NCI-H510A treated with DMSO at 0.1 percent for 48 hours (cell line): Measurements from ENCODE around the gene PCSK4.
A peak's percentile ranks its signal among the peaks of the same experiment; 100 is the strongest.
"Not testable (repeated sequence)": the region's sequence is repeated elsewhere in the genome, so short reads cannot be mapped to it uniquely, and the experiment has no call there.

Experiments used
- DNase-seq: peaks from one replicate; lab custom pipeline; 2025; lab: John Stamatoyannopoulos, UW

PCSK4 gene

DNA sequence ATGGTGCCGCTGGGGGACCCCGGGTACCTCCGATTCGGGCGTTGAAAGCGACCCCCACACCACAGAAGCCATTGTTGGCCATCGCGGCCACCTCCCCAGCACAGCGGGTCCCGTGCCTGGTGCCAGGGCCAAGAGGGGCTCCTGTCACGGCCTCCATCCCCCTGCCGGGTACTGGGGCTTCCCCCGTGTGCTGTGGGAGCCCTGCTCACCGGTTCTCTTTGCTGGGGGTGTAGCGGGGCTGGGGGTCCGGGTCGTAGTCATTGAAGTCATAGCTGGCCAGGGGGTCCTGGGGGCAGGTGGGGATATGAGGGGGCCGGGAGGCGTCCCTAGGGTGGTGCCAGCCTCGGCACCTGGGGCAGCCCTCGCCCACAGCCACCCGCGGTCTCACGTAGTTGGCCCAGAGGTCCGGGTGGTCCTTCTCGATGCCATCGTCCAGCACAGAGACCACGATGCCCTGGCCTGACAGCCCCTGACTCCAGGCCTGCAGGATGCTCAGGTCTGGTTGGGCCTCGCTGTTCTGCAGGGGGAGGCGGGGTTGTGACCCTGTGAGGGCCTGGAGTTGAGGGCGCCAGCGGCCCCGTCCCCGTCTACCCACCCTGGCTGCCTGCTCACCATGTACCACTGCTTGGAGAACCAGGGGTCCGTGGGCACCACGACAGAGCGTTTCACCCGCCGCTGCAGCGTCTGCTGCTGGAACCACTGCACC lies 2.4 kb downstream of the PCSK4 start:
- DNase-seq, result no peak

DNA sequence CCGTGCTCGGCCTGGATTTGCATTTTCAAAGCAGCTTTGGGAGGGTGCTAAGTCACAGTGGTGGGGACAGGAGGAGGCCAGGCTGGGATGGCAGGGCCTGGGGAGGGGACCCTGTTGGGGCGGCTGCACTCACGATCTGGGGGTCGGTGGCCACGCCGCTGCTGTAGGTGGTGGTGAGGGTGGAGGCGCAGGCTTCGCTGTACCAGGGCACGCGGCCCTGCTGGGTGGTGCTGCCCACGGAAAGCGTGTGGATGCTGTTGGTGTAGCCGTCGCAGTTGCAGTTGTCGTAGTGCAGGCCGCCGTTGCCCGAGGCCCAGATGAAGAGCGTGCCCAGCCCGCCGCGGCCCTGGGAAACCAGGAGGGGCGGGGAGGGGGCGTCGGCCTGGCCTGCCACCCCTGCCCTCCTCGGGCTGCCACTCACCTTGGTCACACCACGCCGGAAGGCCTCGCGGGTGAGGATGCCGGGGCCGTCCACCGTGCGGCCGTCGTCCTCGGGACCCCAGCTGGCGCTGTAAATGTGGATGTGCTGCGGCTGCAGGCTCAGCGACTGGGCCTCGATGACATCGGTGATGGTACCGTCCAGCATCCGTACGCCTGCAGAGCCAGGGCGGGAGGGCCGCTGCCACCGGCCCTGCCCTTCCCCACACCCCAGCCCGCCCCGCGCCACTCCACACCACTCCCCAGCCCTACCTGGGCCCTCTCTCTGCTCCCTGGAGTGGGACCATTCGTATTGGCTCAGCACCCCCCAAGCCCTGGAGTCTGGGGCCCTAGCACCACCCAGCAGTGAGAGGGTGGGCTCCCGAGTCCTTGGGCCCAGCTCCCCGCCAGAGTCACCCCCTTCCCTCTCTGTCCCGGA lies 3.2 kb downstream of the PCSK4 start:
- no peak for DNase-seq

DNA sequence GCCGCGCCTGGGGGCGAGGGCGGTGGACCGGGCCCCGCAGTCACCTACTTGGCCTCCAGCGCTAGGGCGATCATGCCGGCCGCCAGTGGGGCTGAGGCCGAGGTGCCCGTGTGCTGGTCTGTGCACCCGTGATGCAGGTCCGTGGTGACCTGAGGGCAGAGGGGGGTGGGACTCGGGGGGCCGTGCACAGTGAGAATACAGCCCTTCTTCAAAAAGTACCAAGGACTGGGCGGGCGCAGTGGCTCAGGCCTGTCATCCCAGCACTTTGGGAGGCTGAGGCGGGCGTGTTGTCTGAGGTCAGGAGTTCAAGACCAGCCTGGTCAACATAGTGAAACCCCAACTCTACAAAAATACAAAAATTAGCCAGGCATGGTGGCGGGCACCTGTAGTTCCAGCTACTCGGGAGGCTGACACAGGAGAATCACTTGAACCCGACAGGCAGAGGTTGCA lies 6.1 kb downstream of the PCSK4 start:
- DNase-seq, result no peak

DNA sequence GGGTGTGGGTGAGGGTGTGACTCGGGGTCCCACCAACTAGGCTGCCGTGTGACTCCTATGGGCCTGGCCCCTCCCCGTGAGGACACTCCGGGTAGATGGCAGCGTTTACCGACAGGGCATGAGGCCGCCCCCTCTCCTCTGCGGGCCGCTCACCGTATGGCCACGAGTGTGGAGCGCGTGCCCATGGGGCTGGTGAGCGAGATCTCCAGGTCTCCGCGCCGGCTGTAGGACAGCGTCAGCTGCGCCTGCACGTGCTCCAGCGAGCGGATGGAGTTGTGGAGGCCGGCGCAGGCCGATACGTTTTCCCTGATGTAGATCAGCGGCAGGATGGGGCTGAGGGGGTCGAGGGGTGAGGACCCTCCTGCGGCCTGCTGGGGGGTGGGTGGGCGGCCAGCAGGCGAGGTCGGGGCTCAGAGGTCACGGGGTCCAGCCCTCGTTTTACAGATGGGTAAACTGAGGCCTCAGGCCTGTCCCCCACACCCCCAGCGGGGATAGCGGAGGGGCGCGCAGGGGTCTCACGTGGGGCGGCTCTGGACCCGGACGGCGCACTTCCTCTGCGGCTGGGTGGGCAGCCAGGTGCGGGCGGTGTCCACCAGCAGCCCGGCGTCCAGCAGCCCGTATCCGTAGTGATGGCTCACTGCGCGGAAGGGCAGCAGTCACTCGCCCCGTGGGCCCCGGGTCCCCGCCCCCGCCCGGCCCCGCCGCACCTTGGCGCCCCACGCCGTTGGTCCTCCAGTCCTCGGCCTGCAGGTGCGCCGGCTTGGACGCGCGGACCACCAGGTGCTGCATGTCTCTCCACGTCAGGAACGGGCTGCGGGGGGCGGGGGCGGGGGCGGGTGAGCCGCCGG lies 6.8 kb downstream of the PCSK4 start:
- no peak for DNase-seq

DNA sequence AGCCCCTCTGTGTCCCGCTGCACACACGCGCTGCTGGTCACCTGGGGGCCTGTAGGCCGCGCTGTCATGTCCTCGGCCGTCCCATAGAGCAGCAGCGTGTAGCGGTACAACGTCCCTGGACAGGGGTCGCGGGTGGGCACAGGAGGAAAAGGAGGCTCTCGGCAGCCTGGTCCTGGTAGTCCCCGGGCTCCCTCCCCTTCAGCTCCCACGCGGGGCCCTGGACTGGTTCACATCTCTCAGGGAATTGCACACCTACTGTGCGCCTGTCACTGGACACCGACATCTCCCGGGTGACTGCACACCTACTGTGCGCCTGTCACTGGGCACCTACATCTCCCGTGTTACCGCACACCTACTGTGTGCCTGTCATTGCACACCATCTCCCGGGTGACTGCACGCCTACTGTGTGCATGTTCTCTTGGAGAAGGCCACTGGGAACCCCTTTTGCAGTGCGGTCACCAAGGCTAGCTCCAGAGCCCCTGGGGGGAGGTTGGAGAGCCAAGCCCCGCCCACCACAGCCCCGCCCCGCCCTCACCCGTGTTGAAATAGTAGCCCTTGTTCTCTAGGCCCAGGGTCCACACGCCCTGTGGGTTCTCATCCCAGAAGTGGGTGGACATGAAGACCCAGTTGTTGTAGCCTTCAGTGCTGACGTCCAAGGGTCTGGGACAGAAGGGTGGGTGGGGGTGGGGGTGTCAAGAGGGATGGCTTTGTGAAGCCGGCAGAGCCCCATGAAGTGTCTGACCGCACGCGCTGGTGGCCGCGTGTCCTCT lies 7.6 kb downstream of the PCSK4 start:
- no peak for DNase-seq

DNA sequence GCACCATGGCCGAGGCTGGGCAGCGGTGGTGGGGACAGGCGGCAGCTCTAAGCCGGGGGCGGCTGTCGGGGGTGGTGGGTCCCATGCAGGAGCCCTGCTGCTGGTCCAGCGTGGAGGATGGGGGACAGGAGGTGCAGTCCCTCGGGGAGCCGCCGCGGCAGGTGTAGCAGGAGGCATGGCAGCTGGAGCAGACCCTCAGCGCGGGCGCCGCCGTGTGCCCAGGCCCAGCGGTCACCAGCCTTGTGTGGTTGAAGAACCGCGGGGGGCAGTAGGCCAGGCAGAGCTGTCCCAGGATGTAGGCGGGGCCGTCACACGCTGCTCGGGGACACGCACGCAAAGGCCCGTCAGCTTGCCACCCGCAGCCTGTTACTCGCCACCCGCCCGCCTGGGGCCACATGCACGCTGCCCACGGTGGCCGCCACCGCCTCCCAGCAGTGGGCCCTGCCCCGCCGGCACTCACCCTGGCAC lies 8.2 kb downstream of the PCSK4 start:
- DNase-seq, result no peak

DNA sequence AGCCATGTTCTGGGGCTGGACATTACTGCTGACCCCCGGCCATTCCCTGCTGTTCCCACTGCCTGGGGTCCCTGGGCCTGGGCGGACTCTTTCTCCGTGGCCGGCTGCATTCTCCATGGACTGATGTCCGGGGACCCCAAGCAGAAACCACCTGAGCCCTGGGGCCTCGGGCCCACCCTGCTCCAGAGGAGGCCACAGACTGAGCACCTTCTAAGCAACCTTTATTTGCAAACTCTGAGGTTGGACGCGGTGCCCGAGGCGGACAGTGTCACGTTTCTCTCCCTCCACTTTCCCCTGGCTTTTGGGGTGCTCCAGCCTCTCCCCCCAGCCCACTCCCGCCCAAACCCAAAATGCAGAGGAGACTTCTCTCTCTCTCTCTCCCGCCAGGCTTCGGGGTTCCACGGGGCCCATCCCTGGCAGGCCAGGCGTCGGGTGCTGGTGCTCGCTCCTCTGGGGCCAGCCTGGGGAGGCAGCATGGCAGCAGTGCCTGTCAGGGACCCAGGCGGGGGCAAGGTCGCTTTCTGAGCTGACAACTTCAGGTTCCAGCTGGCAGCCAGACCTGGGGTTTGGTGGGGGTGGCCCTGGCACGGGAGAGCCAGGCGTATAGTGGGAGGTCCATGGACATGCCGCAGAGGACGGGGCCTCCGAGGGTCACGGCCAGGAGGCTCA lies 8.8 kb downstream of the PCSK4 start:
- no peak for DNase-seq

DNA sequence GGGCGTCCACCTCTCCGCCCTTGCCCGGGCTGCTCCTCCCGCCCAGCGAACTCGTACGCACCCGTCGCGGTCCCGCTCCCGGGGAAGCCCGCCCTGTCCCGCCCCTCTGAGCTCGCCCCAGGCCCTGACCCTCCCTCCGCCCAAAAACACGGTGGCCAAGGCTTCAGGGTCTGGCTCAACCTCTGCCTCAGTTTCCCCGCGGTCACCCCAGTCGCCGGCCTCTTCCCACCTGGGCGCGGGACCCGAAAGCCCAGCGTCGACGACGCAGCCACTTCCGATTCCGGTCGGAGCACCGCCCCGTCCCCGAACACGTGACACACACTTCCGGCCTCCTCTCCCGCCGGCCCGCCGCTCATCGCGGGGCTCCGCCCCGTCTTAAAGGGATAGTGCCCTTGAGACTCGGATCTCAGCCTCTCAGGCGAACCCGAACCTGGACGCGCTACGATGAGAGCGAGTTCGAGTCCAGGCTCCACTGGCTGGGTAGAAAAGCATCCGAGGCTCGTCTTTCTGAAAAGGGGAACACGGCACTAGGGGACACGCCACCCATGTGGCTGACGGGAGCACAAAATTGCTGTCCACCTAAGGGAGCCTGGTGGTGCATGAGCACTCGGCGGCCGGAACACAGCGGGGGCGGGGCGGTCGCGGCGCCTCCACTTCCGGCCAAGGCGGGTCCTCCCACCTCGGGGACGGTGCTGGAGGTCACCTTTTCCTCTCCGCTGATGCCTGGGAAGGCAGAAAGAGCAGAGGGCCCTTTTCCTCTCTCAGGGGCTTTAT lies 11.0 kb downstream of the PCSK4 start, which contains the start of gene C19orf25:
TSS of gene C19orf25 (minus strand) at position 282 of the 774 bp plus-strand sequence. CDS start 312 bp downstream, outside the sequence.
- peak; percentile 62 for DNase-seq

DNA sequence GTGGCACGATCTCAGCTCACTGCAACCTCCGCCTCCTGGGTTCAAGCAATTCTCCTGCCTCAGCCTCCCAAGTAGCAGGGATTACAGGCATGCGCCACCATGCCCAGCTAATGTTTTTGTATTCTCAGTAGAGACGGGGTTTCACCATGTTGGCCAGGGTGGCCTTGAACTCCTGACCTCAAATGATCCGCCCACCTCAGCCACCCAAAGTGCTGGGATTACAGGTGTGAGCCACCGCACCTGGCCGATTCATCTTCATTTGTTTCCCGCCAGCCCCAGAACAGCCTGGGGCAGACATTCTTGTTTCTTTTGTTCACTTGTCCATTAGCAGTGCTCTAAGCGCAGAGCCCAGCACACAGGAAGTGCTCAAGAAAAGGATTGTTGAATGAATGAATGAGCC lies 13.1 kb downstream of the PCSK4 start:
- DNase-seq, result not testable (repeated sequence)

DNA sequence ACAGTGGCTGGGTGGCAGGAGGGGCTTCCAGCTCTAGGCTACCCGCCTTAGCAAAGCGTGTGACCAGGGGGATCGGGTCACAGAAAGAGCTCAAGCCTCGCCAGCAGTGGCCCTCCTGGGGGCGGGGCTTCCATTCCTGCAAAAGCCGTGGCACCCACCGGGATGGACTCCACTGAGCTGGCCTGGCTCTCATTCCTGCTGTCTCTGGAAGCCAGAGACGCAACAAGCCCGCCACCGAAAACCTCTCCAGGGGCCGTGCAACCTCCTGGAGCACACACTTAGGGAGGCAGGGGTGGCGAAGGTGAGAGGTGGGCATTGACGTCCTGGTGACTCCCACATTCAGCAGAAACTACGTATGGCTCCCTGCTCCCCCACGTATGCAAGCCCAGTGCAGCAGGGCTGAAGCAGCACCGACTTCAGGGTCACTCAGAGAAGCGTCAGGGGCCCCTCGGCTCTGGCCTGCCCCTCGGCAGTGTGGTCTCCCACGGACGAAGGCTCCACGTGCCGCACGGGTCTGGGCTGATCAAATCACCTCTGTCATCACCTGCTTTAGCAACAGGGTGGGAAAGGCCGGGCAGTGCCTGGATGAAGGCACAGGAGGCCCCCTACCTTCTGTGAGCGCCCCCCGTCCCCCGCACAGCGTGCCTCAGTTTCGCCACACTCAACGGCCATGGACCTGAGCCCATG lies 14.3 kb downstream of the PCSK4 start:
- DNase-seq, result no peak

DNA sequence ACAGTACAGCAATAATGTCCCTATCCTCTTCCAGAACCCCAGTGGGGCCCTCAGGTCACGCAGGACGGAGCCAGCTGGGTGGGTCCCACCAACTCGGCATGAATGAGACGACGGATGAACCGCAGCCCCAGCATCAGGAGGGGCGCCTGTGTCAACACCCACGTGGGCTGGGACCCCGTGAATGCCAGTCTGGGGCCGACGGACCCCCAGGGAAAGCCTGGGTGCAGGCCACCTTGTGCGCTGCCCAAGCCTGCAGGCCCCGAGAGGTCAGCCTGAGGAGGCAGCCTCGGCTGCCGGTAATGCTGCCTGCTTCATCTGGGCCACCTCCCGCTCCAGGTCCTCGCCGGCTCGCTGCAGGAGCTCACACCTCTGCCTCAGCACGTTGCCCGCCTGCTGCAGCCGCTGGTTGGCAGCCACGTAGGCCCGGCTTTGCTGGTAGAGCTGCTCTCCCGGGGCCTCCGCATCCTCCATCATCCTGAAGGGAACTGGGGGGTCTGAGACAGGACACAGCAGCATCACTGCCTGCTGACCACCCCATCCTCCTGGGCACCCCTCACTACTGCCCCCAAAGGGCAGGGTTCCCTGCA lies 15.3 kb downstream of the PCSK4 start:
- DNase-seq, result no peak

DNA sequence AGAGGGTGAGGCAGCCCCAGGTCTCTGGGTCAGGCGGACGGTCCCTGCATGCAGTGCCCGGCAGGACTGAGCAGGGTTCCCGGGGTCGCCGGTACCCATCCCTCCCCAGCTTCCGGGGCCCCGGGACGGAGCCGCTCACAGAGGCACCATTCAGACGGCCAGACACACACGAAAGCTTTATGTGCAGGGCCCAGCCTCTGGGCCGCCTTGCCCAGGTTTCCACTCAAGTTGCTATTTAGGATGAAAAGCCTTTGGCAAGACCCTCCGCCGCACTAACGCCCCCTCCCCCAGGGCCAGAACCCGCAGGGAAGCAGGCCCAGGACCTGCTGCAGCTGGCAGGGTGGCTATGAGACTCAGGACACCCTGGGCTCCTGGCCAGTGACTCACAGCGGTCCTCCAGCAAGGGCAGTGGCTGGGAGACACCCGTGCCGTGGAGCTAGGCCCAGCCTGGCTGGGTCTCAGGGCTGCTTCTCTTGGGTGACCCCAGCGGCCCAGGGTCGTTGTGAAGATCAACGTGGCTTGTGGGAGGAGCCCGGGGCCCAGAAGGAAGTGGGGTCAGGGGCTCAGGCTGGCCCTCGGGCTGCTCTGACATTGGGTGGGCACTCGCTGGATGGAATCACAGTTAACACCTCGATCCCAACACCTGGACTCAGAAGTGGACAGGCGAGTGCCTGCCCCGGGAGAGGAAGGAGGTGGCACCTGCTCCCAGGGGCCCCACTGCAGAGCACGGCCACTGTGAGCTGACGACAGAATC lies 16.0 kb downstream of the PCSK4 start:
- DNase-seq, result no peak

DNA sequence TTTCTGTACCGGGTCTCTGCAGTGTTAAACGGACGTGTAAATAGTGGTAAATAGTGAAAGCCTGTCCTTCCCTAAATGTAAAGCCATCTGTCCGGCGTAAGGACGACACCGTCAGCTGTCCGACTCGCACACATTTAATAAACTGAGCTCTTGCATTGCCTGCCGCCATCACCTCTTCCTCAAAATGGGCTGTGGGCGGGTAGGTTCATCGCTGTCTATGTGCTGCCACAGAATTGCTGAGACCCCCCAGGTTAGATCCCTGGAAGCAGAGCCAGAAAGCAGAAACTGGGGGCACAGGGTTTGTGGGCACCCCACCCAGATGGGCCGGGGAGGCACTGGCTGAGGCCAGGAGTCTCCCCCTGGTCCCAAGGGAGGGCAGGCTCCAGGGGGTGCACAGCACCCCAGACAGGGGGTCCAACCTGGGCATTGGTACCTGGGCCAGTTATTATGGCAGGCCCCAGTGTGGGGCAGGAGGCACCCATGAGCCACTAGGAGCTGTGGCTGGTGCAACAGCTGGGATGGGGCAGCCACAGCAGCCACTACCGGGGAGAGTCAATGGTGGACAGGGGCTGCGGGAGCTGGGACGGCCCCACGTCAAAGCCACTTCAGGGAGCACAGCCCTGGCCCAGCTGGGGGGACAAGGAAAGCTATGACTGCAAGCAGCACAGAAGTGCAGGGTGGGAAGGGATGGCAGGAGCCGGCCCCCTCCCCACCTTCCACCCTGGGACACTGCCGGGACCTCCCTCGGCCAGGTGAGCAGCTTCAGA lies 16.9 kb downstream of the PCSK4 start:
- no peak for DNase-seq

DNA sequence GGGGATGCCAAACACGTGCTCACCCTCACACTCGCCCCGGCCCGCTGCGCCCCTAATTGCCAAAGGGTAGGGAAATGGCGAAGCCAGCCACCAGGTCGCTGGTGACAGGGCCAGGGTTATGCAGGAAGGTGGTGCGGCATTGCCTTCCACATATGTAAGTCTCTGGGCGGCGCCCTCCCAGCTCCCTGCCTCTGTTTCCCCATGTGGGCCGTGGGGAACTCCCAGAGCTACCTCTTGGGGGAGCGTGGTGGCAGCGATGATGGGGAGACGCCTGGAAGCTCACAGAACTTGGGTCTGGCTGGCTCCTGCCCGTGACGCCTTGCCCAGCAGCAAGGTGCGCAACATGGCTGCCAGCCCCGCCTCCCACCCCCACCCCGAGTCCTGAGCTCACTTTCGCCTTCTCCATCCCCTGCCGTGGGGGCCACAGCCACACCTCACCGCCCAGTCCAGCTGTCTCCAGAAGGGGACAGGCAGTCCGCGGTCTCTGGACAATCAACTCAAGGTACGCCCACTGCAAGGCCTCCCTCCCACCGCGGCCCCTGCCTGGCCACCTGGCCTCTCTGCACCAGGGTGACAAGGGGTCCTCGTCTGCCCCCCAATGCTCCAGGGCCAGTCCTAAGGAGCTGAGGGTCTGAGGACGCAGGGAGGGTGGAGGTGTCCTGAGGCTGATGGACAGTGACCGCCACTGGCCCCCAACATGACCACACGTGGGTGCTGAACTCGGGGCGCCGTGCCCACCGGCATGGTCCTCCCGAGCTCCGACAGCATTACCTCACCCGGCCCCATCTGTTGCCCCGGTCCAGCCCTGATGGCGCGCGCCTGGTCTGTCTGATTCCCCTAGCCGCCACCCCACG lies 17.7 kb downstream of the PCSK4 start:
- DNase-seq, result no peak

DNA sequence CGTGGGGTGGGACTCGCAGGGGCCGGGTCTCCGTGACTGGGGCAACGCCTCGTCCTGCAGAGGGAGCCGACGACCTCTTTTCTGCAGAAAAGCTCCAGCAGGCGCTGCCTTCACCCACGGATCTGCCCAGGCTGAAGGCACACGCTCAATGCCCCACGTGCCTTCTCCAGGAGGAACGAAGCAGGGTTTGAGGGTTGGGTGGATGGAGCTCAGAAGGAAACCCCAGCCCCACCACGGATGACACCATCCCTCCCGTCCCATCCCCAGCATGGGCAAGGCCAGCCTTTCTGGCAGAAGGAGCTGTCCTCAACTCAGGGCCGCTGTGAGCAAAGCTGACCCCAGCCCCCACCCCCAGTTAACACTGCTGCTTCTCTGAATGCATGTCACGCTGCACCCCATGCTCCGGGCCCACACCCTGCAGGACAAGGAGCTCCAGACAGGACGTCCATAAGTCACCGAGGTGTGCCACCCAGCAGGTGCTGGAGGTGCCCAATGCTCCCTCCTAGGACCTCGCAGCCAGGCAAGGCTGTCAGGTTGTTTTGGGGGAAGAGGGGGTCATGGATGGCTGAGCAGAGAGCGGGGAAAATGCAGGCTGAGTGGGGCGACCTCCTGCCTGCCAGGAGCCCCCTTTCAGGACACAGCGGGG lies 18.5 kb downstream of the PCSK4 start:
- no peak for DNase-seq

DNA sequence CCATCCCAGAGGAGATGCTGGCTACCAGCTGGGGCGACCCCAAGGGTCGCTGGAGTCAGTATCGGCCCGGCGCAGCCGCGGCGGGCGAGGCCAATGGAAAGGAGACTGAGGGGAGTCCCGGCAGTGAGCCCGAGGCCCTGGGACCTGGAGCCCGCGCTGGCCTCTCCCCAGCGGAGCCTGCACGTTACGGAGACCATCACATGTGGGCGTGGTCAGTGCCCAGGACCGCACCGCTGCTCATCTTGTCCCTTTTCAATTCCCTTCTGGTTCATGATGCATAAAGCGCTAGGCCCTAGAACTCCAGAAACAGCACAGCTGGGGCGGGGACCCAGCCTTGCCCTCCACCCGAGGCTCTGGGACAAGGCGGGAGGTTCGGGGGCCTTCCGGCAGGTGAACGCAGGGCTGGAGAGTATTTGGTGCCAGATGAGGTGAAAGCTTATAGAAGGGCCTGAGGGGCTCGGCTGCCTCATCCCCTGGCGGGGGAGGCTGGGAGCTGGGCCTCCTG lies 19.1 kb downstream of the PCSK4 start:
- no peak for DNase-seq
